Endothelial cell (in vitro differentiated cells): ENCODE measurements around the gene TMEM121. TPM values are rescaled to one million over a fixed set of nuclear protein-coding genes. Genes with fewer than 3 reads are reported as not detected.

Experiments used
- DNase-seq: peaks from one replicate; pipeline ENCODE4 v3.0.0; 2021; ENCODE audit warnings: low spot score
- H3K27ac Mint-ChIP-seq: one replicate; pipeline ENCODE4 v1.8.0; 2021; ENCODE audit warnings: mixed read lengths, inconsistent platforms; ENCODE audit not compliant: unreplicated experiment
- H3K27me3 Mint-ChIP-seq: one replicate; pipeline ENCODE4 v1.8.0; 2021; ENCODE audit warnings: mild to moderate bottlenecking, moderate library complexity, mixed read lengths, inconsistent platforms; ENCODE audit not compliant: unreplicated experiment
- H3K36me3 Mint-ChIP-seq: one replicate; pipeline ENCODE4 v1.8.0; 2021; ENCODE audit warnings: mild to moderate bottlenecking, low read depth, mixed read lengths, inconsistent platforms; ENCODE audit not compliant: unreplicated experiment
- H3K4me1 Mint-ChIP-seq: one replicate; pipeline ENCODE4 v1.8.0; 2021; ENCODE audit warnings: mild to moderate bottlenecking, mixed read lengths, inconsistent platforms; ENCODE audit not compliant: unreplicated experiment
- H3K4me3 Mint-ChIP-seq: one replicate; pipeline ENCODE4 v1.8.0; 2021; ENCODE audit warnings: mild to moderate bottlenecking, mixed read lengths, inconsistent platforms; ENCODE audit not compliant: unreplicated experiment
- H3K9me3 Mint-ChIP-seq: one replicate; pipeline ENCODE4 v1.8.0; 2021; ENCODE audit warnings: mixed read lengths, inconsistent platforms; ENCODE audit not compliant: unreplicated experiment
- CTCF ChIP-seq: fragments of 200-600 bp; sonication (generic); IDR thresholded peaks from one replicate; pipeline ENCODE4 v1.5.0; 2021; ENCODE audit warnings: antibody characterized with exemption; ENCODE audit not compliant: unreplicated experiment
- long read RNA-seq: library from polyadenylated mRNA; unstranded; transcript quantifications from one replicate; pipeline ENCODE4 v2.0.0, GENCODE V29; 2020; ENCODE audit not compliant: unreplicated experiment
- total RNA-seq: library from RNA; stranded (reverse); fragmentation: NEBNext Ultra II Directional; extraction: Animal tissue kit (Norgen Biotek cat#: 25700); gene quantifications from one replicate; pipeline ENCODE4 v1.2.1, GENCODE V29; 2021; ENCODE audit not compliant: unreplicated experiment

Gene TMEM121
- total RNA-seq, result 1.6 TPM
- long read RNA-seq, partial matches to known transcripts, result 0 of 1 reads
- long read RNA-seq, other reads (novel, unspliced or antisense), result 0 of 1 reads

GRCh38 chr14:105525861-105526775 lies at the start of gene TMEM121:
Gene TMEM121 (plus strand): TSS chr14:105526583. CDS start chr14:105528835, 2,252 bp downstream.
- Mint-ChIP-seq H3K4me3 (peak within 1 kb of the TSS; percentile 79), H3K9me3 (no peaks in the 10 kb centered on the region), H3K36me3 (no peaks in the 10 kb centered on the region), H3K27ac (no peak within 1 kb of the TSS), H3K4me1 (no peaks in the 10 kb centered on the region), H3K27me3 (peaks cover 14% of the 10 kb centered on the region)
- TF ChIP-seq CTCF, result no peak
- peak; percentile 30 for DNase-seq

GRCh38 chr14:105476831-105477659 lies 49.3 kb upstream of the TMEM121 start:
- peak overlapping the region; percentile 77 for H3K4me3 Mint-ChIP-seq
- no peaks in the 10 kb centered on the region for H3K9me3 Mint-ChIP-seq

GRCh38 chr14:105477660-105478397 lies 48.6 kb upstream of the TMEM121 start:
- Mint-ChIP-seq H3K27me3 (peaks cover 34% of the 10 kb centered on the region), H3K27ac (peak overlapping the region; percentile 89), H3K36me3 (peaks cover 3% of the 10 kb centered on the region), H3K4me3 (no peak overlapping the region), H3K9me3 (no peaks in the 10 kb centered on the region), H3K4me1 (peaks cover 17% of the 10 kb centered on the region)
- no peak for TF ChIP-seq CTCF
- peak; percentile 30 for DNase-seq

More at GRCh38 chr14:105476831-105477659, 49.3 kb upstream of the TMEM121 start:
- no peak for TF ChIP-seq CTCF
- DNase-seq, result no peak
- Mint-ChIP-seq H3K27ac (peak overlapping the region; percentile 89), H3K27me3 (peaks cover 30% of the 10 kb centered on the region), H3K36me3 (peaks cover 3% of the 10 kb centered on the region), H3K4me1 (peaks cover 13% of the 10 kb centered on the region)

GRCh38 chr14:105478398-105479251 lies 47.8 kb upstream of the TMEM121 start:
- peaks cover 17% of the 10 kb centered on the region for H3K4me1 Mint-ChIP-seq

More at GRCh38 chr14:105478398-105479251, 47.8 kb upstream of the TMEM121 start:
- Mint-ChIP-seq H3K27me3 (peaks cover 34% of the 10 kb centered on the region), H3K9me3 (no peaks in the 10 kb centered on the region), H3K27ac (no peak overlapping the region), H3K4me3 (no peak overlapping the region), H3K36me3 (peaks cover 3% of the 10 kb centered on the region)
- DNase-seq, result no peak
- TF ChIP-seq CTCF, result no peak
